ENCODE results near the gene DDX27.

- TF ChIP-seq CTCF (IDR thresholded peaks at IDR 0.05) = no peak
- no peak for TF ChIP-seq POLR2A (IDR thresholded peaks at IDR 0.05)
Observed at GRCh38 chr20:49280463-49281058, 61.3 kb downstream of the DDX27 start.
